ENCODE measurements around the gene CDH15.
"Not testable (repeated sequence)": the region's sequence is repeated elsewhere in the genome, so short reads cannot be mapped to it uniquely, and the experiment has no call there.

The CDH15 gene

DNA sequence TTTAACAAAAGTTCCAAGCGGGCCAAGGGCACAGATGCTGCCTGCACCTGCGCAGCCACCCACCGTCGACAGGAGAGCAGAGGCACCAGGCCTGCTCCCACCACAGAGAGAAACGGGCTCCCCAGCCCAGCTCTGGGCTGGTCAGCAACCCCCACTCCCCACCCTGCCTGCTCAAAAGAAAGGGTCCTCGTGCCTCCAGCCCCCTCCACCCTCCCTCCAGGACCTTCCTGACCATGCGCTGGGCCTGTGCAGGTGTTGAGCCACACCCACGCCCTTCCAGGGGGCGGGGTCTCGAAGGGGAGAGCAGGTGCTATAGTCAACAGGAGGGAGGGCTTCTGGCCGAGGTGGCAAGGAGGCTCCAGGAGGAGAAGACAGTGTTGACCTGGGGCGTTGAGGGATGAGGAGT lies 71.2 kb downstream of the CDH15 start:
- no peak for FAIRE-seq

DNA sequence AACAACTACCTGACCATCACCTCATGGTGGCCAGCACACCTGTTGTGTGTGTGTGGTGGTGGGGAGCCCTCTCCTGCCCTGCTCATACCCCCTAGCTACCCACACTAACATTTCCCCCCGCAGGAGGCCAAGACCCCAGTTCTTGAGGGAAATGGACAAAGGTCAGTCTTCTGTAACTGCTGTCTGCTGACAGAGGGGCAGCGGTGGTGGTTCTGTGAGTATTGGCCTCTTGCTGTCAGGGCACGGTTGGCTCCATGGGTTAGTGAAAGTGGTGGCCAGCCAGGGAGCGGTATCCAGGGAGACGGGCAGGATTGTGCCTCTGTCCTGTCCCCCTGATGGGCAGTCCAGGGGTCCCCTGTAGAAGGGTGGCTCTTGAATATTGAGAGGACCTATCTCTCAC lies 72.1 kb downstream of the CDH15 start:
- FAIRE-seq: no peak

DNA sequence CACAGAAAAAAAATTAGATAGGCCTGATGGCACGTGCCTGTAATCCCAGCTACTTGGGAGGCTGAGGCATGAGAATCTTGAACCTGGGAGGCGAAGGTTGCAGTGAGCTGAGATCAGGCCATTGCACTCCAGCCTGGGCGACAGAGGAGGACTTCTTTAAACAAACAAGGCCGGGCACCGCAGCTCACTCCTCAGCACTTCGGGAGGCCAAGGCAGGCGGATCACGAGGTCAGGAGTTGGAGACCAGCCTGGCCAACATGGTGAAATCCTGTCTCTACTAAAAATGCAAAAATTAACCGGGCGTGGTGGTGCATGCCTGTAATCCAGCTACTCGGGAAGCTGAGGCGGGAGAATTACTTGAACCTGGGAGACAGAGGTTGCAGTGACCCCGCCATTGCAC lies 72.7 kb downstream of the CDH15 start:
- FAIRE-seq: not testable (repeated sequence)

DNA sequence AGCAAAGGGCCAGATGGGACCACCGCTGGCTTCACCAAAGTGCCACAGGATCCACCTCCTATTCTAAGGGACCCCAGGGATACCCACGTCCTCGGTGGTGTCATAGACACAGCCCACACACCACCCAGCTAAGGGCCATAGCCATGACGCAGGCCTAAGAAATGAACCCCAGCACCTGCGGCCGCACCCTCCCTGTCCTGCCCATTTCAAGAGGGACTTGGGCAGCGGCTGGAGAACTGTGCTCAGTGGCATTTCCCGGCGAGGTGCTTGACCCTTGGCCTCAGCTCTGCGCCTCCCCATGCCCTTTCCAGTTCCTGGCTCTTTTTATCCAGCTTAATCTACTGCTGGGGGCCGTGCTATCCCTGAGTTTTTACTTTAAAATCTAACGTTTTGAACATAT lies 73.2 kb downstream of the CDH15 start:
- FAIRE-seq: no peak
